Hepatocyte (in vitro differentiated cells): ENCODE measurements around the gene SCFD2.

ENCODE experiments used
- CTCF ChIP-seq: fragments of 200-600 bp; sonication (generic); IDR thresholded peaks from 2 replicates; pipeline ENCODE4 v1.5.1; 2016; ENCODE audit warnings: antibody characterized with exemption, mild to moderate bottlenecking; ENCODE audit not compliant: poor library complexity
- EZH2 ChIP-seq: fragments of 200-600 bp; sonication (generic); IDR thresholded peaks from 2 replicates; pipeline ENCODE4 v1.6.1; 2016; ENCODE audit warnings: antibody characterized with exemption, mild to moderate bottlenecking, borderline replicate concordance
- EZH2phosphoT487 ChIP-seq: fragments of 200-600 bp; sonication (generic); IDR thresholded peaks from one replicate; pipeline ENCODE4 v1.6.1; 2018; ENCODE audit warnings: antibody characterized with exemption, mild to moderate bottlenecking, low read depth, moderate library complexity; ENCODE audit not compliant: unreplicated experiment, severe bottlenecking

GRCh38 chr4:53039741-53040458 is 326.0 kb downstream of the SCFD2 start:
- TF ChIP-seq CTCF (no peak), EZH2 (no peak), EZH2phosphoT487 (no peak)
